Right lobe of liver (tissue), 4 donors: ENCODE results near the gene UTF1.

Source experiments
- CTCF ChIP-seq, 4 donors: fragments of 200-600 bp in 3 of 4; fragments of 450-650 bp in 1 of 4; IDR thresholded peaks; one replicate each; pipeline versions ENCODE4 v1.5.1 to v1.8.0; 2016 to 2022; ENCODE audit warnings: antibody characterized with exemption in 4 of 4, mild to moderate bottlenecking in 2 of 4
- POLR2A ChIP-seq: fragments of 450-650 bp; IDR thresholded peaks from one replicate; pipeline ENCODE4 v1.6.1; 2017; ENCODE audit warnings: antibody characterized with exemption, mild to moderate bottlenecking
- donor health status: DM: no; HTN: no; CAD: no.
- donor health status: DM: no; HTN: no; CAD: no.
- donor health status: DM: no; HTN: yes; CAD: no.

- TF ChIP-seq CTCF (IDR thresholded peaks at IDR 0.05), result no peak
- no peak for TF ChIP-seq POLR2A
Observed at GRCh38 chr10:133267829-133268228, 37.8 kb downstream of the UTF1 start.
